HG03280 (cell line): Measurements from ENCODE around the gene ZNF236.
"Not testable (repeated sequence)": the region's sequence is repeated elsewhere in the genome, so short reads cannot be mapped to it uniquely, and the experiment has no call there.

Source experiments
- ATAC-seq: cut with Tn5 transposase; IDR thresholded peaks from one replicate; pipeline ENCODE4 v1.9.1; 2021; ENCODE audit warnings: mild to moderate bottlenecking, moderate library complexity; ENCODE audit not compliant: unreplicated experiment

Gene ZNF236

DNA sequence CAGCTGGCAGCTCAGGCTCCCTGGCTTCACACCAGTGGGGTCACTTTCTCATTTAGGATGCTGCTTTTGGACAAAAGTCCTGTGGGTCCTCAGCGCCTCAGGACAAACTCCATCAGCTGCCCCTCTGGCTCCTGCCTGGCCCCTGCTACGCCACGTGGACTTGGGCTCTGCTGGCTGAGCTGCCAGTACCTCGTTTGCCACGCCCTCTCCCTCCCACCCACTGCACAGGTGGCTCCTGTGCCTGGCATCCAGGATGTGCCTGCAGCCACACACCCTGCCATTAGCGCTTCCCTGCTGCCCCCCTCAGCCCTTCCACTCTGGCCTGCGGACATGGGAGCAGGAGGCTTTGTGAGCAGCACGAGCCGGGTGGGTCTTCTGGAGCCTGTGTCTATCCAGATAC lies 118.9 kb downstream of the ZNF236 start:
- no peak for ATAC-seq

DNA sequence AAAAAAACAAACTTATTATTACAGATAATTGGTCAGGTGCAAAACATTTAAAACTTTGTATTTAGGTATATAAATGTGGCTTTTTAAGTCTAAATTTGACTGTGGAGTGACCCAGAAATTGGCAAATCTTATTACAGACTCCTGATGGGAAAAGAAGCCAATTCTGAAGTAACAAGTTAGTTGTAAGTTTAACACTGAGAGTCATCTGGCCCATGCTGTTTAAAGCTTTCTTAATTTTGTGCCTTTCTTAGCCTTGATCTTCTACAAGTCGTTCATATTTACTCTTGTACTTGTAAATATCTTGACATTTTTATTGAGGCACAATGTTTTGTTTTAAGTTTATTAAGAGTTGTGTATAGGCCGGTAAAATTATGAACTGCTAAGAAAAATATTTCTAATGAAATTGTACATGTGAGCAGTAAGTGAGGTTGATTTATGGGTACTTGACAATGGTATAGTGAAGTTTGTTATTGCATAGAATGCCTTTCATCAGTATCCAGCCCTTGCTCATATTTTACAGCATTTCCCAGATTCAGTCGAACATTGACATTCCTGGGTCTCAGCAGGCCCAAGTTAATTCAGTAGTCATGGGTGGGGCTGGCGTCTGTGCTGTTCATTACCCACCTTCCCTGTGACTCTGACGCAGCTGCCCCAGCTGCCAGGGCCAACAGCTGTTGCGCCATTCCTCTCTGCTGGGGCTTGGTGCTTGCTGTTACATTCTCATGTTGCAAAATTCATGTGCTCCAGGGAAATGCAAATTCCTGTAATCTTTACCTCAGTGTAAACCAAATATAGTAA lies 121.4 kb downstream of the ZNF236 start:
- no peak for ATAC-seq

DNA sequence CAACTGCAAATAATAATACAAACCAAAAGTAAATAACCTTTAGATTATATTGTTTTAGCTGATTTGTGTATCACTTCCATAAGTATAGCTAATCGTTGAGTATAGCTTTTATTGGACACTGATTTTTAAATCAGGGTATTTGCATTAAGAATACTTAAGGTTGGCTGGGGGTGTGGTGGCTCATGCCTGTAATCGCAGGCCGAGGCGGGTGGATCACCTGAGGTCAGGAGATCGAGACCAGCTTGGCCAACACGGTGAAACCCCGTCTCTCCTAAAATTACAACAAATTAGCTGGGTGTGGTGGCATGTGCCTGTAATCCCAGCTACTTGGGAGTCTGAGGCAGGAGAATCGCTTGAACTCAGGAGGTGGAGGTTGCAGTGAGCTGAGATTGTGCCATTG lies 122.0 kb downstream of the ZNF236 start:
- ATAC-seq = not testable (repeated sequence)

DNA sequence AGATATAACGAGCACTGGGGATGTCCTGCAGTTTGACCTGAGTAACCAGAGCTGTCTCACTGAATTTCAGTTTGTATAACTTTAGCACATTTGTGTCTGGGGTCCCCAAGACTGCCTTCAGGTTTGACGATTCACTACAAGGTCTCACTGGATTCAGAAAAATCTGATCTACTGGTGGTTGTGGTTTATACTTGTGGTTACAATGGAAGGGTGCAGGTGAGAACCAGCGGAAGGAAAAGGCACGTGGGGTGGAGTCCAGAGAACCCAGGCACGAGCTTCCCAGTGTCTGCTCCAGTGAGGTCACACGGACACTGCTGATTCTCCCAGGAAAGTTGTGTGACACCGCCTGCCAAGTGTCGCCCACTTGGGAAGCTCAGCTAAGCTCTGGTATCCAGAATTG lies 126.0 kb downstream of the ZNF236 start:
- ATAC-seq = no peak

- no peak for ATAC-seq
These were observed 129.3 kb downstream of the ZNF236 start for GRCh38 chr18:76951456-76952247.

DNA sequence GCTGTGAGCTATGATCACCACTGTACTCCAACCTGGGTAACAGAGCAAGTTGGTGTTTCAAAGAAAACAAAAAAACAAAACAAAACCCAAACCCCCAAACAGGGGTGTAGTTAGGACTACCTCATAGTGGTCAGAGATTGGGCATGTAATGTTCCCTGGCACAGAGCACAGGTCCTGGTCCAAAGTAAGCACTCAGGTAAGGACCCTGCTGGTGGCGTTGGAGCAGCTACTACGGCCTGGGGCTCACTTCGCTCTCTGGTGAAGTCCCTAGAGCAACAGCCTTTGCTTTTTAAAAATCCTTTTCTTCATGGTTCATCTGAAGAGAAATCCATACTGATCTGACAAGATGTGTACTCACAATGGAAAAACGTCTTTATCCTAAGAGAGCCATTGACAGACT lies 130.4 kb downstream of the ZNF236 start:
- no peak for ATAC-seq

GRCh38 chr18:76953156-76953555 lies 130.8 kb downstream of the ZNF236 start:
- no peak for ATAC-seq

DNA sequence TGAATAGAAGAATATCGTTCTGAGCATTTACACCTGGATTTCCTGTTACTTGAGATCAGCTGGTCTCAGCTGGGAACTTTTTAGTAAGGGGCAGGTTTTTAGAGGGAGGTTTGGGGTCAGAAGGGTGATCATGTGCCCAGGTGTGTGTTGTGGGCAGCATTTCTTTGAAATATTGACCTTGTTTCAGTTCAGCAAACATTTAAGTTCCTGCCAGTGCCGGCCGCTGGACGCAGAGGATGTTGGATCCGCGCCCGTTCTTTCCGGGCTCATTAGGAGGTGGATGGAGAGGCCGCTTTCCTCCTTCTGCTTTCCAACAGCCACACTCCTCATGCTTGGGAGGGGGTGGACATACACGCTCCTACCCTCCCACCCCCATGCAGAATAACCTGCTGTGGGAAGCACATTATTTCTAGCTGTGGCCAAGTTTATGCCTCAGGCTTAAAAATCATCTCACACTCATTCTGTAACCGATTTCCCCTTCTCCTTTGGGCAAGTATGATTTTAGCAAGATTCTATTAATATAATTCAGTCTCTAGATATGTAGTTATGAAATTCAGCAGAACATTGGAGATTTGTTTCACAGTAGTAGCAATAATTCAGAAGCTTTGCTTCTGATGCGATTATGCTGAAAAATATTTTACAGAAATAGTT lies 131.4 kb downstream of the ZNF236 start:
- no peak for ATAC-seq

DNA sequence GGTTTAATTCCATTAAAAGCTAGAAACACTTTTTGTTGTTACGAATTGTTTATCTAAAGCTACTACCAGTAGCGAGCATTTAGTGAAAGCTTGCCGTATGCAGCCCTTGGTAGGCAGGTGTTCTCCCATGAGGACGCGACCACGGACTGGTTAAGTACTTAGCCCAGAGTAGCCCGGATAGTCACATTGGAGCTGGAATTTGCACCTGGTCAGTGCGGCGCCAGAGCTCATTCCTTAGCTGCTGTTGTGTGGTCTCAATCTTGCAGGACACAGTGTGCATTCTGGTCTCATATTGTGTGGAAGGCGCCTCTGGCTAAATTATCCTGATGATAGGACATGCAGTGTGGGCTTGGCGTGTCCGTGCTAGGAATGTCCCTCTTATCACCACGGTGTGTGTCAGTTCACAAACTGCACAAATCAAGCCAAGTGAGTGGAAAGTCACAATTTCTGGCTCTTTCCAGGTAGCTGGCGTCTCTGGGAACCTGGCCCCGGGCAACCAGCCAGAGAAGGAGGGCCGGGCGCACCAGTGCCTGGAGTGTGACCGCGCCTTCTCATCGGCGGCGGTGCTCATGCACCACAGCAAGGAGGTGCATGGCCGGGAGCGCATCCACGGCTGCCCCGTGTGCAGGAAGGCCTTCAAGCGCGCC lies 133.3 kb downstream of the ZNF236 start:
- ATAC-seq = no peak

GRCh38 chr18:76956648-76957047 lies 134.3 kb downstream of the ZNF236 start:
- no peak for ATAC-seq

GRCh38 chr18:76957384-76958355 lies 135.3 kb downstream of the ZNF236 start:
- no peak for ATAC-seq

DNA sequence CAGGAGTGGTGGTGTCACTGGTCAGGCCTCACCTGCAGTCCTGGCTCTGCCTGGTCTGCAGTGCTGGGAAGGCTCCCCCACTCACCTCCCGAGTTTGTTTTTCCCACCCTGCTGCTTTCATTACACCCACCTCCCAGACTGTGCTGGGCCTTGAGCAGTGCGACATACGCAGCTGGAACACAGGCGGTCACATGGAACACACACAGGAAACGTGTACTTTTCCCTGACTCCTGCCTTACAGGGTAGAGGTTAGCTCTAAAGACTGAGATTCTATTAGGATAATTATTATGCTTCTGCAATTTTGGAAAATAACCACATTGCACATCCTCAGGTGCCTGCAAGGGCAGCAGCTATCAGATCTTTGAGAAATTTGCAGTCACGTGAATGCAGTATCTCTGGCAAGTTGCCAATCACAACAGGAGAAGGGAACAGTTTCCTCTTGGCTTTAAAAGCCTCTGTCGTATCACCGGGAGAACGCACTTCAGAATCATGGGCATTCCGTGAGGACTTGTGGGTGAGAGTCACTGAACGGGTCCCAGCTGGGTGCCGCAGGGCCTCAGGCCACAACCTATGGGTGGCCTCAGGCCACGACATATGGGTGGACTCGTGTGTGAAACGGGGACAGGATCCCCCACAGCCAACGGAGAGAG lies 136.5 kb downstream of the ZNF236 start:
- ATAC-seq = no peak

DNA sequence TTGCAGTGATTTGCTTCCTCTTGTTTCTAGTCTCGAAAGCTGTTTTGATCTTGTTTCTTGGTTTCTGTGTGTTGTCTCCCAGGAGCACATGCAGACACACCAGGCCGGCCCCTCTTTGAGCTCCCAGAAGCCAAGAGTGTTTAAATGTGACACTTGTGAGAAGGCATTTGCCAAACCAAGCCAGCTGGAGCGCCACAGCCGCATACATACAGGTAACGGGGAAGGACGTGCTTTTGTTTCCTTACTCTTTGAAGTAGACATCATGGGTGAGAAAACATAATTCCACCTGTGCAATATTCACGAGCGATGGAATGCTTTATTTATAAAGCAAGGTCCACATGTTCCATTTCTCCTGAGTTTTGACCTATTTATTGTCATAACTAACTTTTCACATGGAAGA lies 137.2 kb downstream of the ZNF236 start:
- ATAC-seq = no peak

- ATAC-seq = no peak
These were observed 138.2 kb downstream of the ZNF236 start for GRCh38 chr18:76960528-76961035.

- ATAC-seq = no peak
These were observed 140.5 kb downstream of the ZNF236 start for GRCh38 chr18:76962851-76963250.

DNA sequence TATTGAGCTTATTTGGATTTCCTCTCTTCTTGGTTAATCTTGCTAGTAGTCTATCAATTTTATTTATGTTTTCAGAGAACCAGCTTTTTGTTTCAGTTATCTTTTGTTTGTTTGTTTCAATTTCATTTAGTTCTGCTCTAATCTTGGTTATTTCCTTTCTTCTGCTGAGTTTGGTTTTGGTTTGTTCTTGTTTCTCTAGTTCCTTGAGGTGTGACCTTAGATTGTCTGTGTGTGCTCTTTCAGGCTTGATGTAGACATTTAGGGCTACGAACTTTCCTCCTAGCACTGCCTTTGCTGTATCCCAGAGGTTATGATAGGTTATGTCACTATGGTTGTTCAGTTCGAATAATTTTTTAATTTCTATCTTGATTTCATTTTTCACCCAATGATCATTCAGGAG lies 141.6 kb downstream of the ZNF236 start:
- ATAC-seq = peak; percentile 40

GRCh38 chr18:76965555-76966151 lies 143.3 kb downstream of the ZNF236 start:
- peak; percentile 49 for ATAC-seq

GRCh38 chr18:76967299-76967698 lies 144.9 kb downstream of the ZNF236 start:
- not testable (repeated sequence) for ATAC-seq
